Stomach smooth muscle (tissue), 2 donors: Measurements from ENCODE around the gene ISOC1.

Experiments used
- H3K27ac ChIP-seq: one replicate; pipeline ENCODE4 v1.7.0; 2013; ENCODE audit warnings: mild to moderate bottlenecking, low read length, inconsistent platforms
- H3K27me3 ChIP-seq, 2 donors: one replicate each; pipeline ENCODE4 v1.7.0; 2013; ENCODE audit warnings: low read length in 2 of 2; ENCODE audit not compliant: insufficient read depth in 2 of 2, control insufficient read depth in 1 of 2
- H3K36me3 ChIP-seq, 2 donors: one replicate each; pipeline ENCODE4 v1.7.0; 2013; ENCODE audit warnings: low read length in 2 of 2; ENCODE audit not compliant: control insufficient read depth in 2 of 2, insufficient read depth in 2 of 2
- H3K4me1 ChIP-seq: one replicate; pipeline ENCODE4 v1.7.0; 2013; ENCODE audit warnings: low read length; ENCODE audit not compliant: control insufficient read depth, insufficient read depth
- H3K4me3 ChIP-seq, 2 donors: one replicate each; pipeline ENCODE4 v1.7.0; 2013; ENCODE audit warnings: low read length in 2 of 2
- H3K9ac ChIP-seq, 2 donors: one replicate each; pipeline ENCODE4 v1.7.0; 2013; ENCODE audit warnings: low read length in 2 of 2, mild to moderate bottlenecking in 1 of 2
- H3K9me3 ChIP-seq, 2 donors: one replicate each; pipeline ENCODE4 v1.7.0; 2013; ENCODE audit warnings: low read length in 2 of 2; ENCODE audit not compliant: control insufficient read depth in 2 of 2
- donor health status: healthy.
- donor health status: Pancreatic carcinoma.

ISOC1 gene

GRCh38 chr5:129125819-129126218, 31.3 kb downstream of the ISOC1 start:
- H3K4me3 ChIP-seq: no peak overlapping the region
- H3K9ac ChIP-seq: no peak overlapping the region
- no peaks in the 10 kb centered on the region for H3K9me3 ChIP-seq
- no peaks in the 10 kb centered on the region for H3K4me1 ChIP-seq
- no peaks in the 10 kb centered on the region for H3K36me3 ChIP-seq
- no peaks in the 10 kb centered on the region for H3K27me3 ChIP-seq
- no peak overlapping the region for H3K27ac ChIP-seq

- H3K4me3 ChIP-seq: no peak overlapping the region
- no peaks in the 10 kb centered on the region for H3K36me3 ChIP-seq
- no peaks in the 10 kb centered on the region for H3K9me3 ChIP-seq
- H3K4me1 ChIP-seq: no peaks in the 10 kb centered on the region
- no peak overlapping the region for H3K27ac ChIP-seq
- no peak overlapping the region for H3K9ac ChIP-seq
- H3K27me3 ChIP-seq: no peaks in the 10 kb centered on the region
Measured at GRCh38 chr5:129133553-129133952, 39.0 kb downstream of the ISOC1 start.

GRCh38 chr5:129135633-129136032, 41.1 kb downstream of the ISOC1 start:
- no peaks in the 10 kb centered on the region for H3K4me1 ChIP-seq
- H3K27ac ChIP-seq: no peak overlapping the region
- H3K9ac ChIP-seq: no peak overlapping the region
- H3K27me3 ChIP-seq: no peaks in the 10 kb centered on the region
- H3K36me3 ChIP-seq: no peaks in the 10 kb centered on the region
- H3K4me3 ChIP-seq: no peak overlapping the region
- H3K9me3 ChIP-seq: no peaks in the 10 kb centered on the region

GRCh38 chr5:129137637-129138036, 43.1 kb downstream of the ISOC1 start:
- Histone ChIP-seq H3K36me3 (no peaks in the 10 kb centered on the region), H3K4me1 (no peaks in the 10 kb centered on the region), H3K9ac (no peak overlapping the region), H3K27ac (no peak overlapping the region), H3K27me3 (no peaks in the 10 kb centered on the region), H3K9me3 (no peaks in the 10 kb centered on the region), H3K4me3 (no peak overlapping the region)

- Histone ChIP-seq H3K27ac (no peak overlapping the region), H3K9ac (no peak overlapping the region), H3K36me3 (no peaks in the 10 kb centered on the region), H3K9me3 (no peaks in the 10 kb centered on the region), H3K4me1 (no peaks in the 10 kb centered on the region), H3K27me3 (no peaks in the 10 kb centered on the region), H3K4me3 (no peak overlapping the region)
Measured at GRCh38 chr5:129141078-129141477, 46.5 kb downstream of the ISOC1 start.

GRCh38 chr5:129141696-129142095, 47.1 kb downstream of the ISOC1 start:
- peaks cover 0 to 2% of the 10 kb centered on the region in 2 donors for H3K9me3 ChIP-seq
- H3K36me3 ChIP-seq: no peaks in the 10 kb centered on the region
- H3K9ac ChIP-seq: no peak overlapping the region
- H3K27ac ChIP-seq: no peak overlapping the region
- no peaks in the 10 kb centered on the region for H3K4me1 ChIP-seq
- no peaks in the 10 kb centered on the region for H3K27me3 ChIP-seq
- no peak overlapping the region for H3K4me3 ChIP-seq

- no peaks in the 10 kb centered on the region for H3K9me3 ChIP-seq
- H3K4me1 ChIP-seq: no peaks in the 10 kb centered on the region
- H3K27ac ChIP-seq: no peak overlapping the region
- H3K4me3 ChIP-seq: no peak overlapping the region
- no peaks in the 10 kb centered on the region for H3K36me3 ChIP-seq
- no peaks in the 10 kb centered on the region for H3K27me3 ChIP-seq
- no peak overlapping the region for H3K9ac ChIP-seq
Measured at GRCh38 chr5:129155876-129156275, 61.3 kb downstream of the ISOC1 start.

GRCh38 chr5:129161830-129162229, 67.3 kb downstream of the ISOC1 start:
- Histone ChIP-seq H3K27me3 (no peaks in the 10 kb centered on the region), H3K4me3 (no peak overlapping the region), H3K27ac (no peak overlapping the region), H3K9ac (no peak overlapping the region), H3K36me3 (no peaks in the 10 kb centered on the region), H3K4me1 (no peaks in the 10 kb centered on the region), H3K9me3 (no peaks in the 10 kb centered on the region)
